SH-SY5Y (cell line): ENCODE measurements around the gene RNU6-1.

Source experiments
- GATA2 ChIP-seq: IDR thresholded peaks from 2 replicates; pipeline ENCODE4 v1.6.1; 2011; ENCODE audit warnings: mild to moderate bottlenecking, low read depth, low read length
- GATA3 ChIP-seq: IDR thresholded peaks from 2 replicates; pipeline ENCODE4 v1.6.1; 2011; ENCODE audit warnings: low read depth, mild to moderate bottlenecking, low read length, moderate library complexity

RNU6-1 gene

GRCh38 chr15:67843571-67844387 lies 3.9 kb upstream of the RNU6-1 start:
- TF ChIP-seq GATA3, result no peak
- TF ChIP-seq GATA2, result no peak

DNA sequence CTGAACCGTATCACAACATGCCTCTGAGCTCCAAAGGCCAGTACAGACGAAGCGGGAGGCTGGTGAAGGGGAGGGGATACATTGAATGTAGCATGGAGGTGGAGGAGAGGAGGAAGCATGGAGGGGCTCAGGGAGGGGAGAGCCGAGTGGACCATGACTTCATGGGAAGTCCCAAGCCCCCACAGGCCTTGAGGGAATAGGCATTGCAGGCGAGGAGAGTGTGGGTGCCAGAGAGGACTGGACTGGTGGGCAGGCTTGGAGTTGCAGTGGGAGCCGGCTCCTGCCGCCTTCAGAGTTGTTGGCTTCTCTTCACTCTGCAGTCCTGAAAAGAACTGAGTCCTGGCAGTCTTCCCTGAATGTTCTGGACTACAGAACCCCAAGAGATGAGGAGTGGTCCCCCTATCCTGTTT lies 3.3 kb upstream of the RNU6-1 start:
- no peak for TF ChIP-seq GATA3
- no peak for TF ChIP-seq GATA2

GRCh38 chr15:67841513-67841762 lies 1.6 kb upstream of the RNU6-1 start:
- TF ChIP-seq GATA2 (no peak), GATA3 (no peak)

DNA sequence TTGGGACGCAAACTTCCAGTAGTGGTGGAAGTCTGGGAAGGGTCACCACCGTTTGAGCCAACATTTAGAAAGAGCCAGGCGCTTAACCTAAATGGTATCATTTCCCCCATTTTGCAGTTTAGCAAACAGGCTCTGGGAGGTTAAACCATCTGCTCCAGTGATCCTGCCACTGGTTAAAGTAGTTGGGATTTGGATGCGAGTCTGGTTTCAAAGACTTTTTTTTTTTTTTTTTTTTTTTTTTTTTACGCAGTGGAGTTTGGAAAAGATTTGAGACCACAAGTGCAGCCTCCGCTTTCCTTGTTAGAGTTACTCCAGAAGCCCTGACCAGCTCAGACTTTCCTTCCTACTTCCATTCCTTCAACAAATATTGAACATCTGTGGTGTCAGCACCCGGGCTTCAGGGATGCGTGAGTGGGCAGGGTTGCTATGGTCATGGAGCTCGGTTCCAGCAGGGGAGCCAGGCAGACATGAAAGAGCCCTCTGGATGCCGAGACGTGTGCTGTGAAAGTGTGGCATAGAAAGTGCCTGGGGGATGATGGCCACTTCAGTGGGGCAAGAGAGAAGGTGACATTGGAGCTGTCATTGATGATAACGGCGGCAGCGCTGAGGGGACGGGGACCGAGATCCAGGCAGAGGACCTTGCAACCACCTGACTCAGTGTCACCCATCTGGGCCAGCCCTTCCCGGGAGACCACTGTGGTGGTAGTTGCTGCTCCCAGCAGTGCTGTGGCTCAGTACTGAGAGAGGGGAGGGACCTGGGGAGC lies 1.1 kb upstream of the RNU6-1 start:
- TF ChIP-seq GATA2 (no peak), GATA3 (no peak)

GRCh38 chr15:67839499-67839928 lies 331 bp downstream of the RNU6-1 start:
- TF ChIP-seq GATA3 (no peak), GATA2 (0 out of 2 replicates have a peak, but pooled peaks have one; percentile 7)

GRCh38 chr15:67838789-67839332 lies 984 bp downstream of the RNU6-1 start:
- TF ChIP-seq GATA3, result no peak
- no peak for TF ChIP-seq GATA2

DNA sequence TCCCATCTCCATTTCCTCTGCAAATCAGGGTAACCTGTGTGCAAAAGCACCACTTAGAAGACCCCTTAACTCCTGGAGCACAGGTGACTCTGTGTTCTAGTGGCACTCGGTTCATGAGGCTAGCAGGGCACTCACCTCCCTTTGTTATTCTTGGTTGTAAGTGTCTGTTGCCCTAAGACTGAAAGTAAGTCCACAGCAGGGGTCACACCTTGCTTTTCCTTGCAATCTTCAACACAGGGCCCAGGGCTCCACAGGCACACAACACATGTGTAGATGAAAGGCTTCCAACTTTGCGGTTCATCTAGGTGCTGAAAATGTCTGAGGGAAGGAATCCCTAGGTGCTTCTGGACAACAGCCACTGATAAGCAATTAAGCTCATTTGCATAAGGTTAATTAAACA lies 2.9 kb downstream of the RNU6-1 start:
- TF ChIP-seq GATA2, result no peak
- no peak for TF ChIP-seq GATA3

- TF ChIP-seq GATA2 (no peak), GATA3 (no peak)
Measured at GRCh38 chr15:67836477-67836876, 3.4 kb downstream of the RNU6-1 start.

DNA sequence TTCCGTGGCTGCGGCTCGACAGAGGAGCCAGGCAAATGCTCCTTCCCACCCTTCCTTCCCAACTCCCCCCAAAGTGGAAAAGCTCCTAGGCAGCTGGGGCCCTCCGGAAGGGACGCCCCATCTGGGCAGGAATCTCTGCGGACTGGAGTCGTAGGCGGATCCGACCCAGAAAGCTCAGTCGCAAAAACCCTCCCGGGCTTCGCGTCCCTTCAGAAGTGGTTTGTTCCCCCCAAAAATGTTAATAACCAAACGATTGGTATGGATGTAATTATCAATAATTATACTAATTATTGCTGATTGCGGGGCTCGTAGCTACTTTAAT lies 3.8 kb downstream of the RNU6-1 start:
- no peak for TF ChIP-seq GATA2
- no peak for TF ChIP-seq GATA3

DNA sequence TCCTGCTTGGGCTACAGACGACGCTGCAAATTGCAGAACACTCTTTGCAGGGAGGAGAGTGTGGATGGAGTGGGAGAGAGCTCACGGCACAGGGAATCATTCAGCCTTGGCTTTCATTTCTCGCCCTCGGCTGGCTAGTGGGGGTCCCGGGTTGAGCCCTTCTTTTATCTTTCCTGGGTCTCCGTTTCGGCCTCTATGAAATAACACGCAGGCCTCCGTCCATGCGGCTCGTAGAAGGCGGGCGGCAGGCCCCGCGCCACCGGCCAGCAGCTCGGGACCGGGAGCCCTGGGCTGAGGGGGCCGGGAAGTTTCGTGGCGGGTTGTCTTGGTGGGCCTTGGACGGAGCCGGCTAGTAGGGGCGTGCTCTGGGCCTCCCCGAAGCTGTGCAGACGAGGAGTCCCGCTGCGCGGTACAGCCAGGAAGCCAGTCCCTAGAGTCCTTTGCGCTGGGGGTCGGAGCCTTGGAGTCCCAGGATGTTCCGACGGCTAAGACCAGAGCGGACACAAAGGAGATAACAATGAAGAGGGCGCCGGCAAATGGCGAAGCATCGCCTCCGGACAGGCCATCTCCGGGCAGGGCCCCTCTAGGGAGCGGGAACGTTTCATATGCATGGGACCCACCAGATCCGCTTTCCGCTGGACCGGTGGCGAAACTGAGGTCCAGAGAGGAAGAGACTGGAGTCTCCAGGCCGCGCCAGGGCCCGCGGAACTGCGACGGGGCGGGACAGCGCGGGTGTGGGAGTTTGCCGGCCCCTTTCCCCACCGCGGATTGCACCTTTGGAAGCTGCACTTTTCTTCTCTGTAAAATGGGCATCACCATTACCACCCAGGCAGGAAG lies 4.3 kb downstream of the RNU6-1 start:
- TF ChIP-seq GATA3, result no peak
- no peak for TF ChIP-seq GATA2

GRCh38 chr15:67834581-67835296 lies 5.1 kb downstream of the RNU6-1 start:
- TF ChIP-seq GATA3 (no peak), GATA2 (no peak)

DNA sequence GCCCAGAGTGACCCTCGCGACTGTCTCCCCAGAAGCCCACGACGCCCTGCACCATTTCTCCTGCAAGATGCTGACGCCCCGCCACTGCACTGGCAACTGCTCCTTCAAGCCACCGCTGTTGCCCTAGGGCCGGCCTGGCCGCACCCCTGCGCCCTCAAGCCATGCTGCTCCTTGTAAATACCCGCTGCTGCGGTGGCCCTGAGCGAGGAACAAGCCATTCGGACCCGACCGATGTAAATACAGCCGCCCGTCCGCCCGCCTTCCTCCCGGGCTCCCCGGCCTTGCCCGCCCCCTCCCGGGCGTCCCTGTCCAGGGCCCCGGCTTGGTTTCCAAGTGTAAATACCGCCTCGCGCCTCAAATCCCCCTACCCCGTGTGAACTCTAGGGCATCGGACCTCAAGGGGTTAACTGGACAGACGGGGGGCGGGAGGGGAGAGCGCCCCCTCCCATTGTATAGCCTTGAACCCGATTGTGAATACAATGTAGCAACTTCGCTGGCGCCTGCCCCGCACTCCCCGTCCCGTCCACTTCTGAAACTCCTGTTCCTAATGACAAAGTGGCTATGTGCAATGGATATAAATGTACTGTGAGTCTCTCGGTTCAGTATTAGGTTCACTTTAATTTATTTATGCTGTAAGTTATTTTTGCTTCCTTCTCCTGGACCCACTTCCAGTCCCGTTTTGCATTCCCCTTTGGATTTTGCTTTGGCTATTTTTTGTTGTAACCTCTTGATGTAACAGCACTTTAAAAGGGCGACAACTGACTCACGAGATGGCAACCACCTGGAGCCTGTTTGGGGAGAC lies 5.9 kb downstream of the RNU6-1 start:
- TF ChIP-seq GATA2 (no peak), GATA3 (no peak)

GRCh38 chr15:67832897-67833709 lies 6.7 kb downstream of the RNU6-1 start:
- TF ChIP-seq GATA3 (no peak), GATA2 (no peak; the same call in 1 of the 2 replicates)
